NCI-H128 (cell line): ENCODE results near the gene TCL1A.

Source experiments
- DNase-seq: peaks from one replicate; lab custom pipeline; 2025; ENCODE audit not compliant: unreplicated experiment; lab: John Stamatoyannopoulos, UW

Gene TCL1A

DNA sequence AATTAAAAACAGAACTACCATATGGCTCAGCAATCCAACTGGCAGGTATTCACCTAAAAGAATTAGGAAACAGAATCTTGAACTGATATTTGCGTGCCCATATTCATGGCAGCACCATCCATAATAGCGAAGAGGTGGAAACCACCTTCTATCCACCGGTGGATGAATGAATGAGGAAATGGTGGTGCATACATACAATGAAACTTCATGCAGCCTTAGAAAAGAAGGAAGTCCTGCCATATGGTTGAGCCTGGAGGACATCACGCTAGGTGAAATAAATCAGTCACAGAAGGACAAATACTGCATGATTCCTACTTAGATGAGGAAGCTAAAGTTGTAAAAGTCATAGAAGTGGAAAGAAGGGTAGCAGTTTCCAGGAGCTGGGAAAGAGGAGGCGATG lies 6.6 kb downstream of the TCL1A start:
- no peak for DNase-seq

DNA sequence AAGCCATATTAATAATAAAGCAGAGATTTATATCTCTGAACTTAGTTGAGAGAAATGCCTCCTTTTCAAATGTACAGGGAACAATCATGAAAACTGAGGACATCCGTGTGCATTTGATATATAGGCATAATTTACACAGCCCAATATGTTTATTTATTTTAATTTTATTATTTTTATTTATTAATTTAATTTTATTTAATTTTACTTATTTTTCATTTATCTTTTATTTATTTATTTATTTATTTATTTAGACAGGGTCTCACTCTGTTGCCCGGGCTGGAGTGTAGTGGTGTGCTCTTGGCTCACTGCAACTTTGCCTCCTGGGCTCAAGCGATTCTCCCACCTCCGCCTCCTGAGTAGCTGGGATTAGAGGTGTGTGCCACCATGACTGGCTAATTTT lies 8.4 kb downstream of the TCL1A start:
- no peak for DNase-seq

DNA sequence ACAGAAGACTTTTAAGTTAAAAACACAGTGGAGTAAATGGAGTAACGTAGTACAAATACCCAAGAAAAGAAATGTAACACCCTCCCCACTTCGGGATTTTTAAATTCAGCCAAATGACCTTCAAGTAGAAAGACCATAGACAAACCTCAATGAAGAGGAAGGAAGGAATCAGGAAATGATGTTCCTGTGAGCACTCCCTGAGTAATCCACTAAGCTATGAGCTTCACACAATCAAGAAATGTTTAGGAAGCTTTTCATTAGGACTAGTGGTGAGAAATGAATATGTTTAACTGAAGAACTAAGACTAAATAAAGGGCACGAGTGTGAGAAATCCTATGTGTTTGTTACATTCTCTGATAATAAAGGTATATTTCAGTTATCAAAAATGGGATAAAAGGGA lies 10.1 kb downstream of the TCL1A start:
- no peak for DNase-seq

DNA sequence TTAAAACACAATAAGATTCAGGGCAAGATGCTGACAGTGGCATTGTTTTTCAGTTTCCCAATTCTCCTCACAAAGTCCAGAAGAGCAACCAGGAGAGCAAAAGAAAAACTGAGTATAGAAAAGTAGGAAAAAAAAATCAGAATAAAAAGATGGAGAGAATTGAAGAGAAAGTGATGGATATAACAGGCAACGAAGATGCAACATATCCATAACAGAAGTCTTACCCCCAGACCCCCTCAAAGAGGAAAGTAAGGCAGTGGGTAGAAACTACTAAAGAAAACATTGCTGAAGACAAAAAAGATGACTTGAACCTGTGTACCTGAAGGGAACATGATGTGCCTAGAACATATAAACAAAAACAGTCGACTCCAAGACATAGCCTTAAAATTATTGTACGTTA lies 10.6 kb downstream of the TCL1A start:
- DNase-seq = no peak

DNA sequence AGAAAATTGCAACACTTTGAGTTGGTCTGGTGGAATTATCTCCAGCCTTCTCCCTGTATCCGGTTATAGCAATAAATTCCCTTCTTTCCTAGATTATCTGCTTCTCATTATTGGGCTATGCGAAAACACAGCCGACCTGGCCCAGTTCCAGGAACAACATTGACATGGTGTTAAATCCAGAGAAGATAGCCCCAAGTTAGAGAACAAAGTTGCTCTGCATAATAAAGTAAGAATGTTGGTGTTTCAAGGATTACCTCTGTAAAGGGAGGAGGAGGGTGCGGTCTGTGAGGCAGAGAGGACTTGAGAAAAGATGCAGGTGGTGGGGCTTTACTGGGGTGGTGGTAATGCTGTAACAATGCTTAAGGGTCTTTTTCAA lies 12.1 kb downstream of the TCL1A start:
- DNase-seq = no peak

- DNase-seq = no peak
These were observed 13.5 kb downstream of the TCL1A start for GRCh38 chr14:95700221-95700976.

DNA sequence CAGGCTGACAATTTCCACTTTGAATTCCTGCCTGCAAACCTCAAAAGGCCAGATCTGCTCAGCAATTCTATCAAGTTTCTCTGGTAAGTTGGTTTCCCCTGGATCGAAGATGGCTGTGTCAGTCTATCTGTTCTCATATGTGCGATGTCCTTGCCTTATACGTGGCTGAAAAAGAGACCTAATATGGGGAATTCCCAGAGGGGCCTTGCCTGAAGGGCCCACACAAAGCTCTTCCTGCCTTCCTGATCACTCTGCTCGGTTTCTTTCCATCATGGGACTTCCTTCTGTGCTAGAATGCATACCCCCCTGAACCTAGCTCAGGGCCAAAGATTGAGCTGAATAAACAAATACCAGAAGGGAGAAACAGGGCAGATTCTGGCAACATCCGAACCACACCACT lies 14.5 kb downstream of the TCL1A start:
- no peak for DNase-seq

DNA sequence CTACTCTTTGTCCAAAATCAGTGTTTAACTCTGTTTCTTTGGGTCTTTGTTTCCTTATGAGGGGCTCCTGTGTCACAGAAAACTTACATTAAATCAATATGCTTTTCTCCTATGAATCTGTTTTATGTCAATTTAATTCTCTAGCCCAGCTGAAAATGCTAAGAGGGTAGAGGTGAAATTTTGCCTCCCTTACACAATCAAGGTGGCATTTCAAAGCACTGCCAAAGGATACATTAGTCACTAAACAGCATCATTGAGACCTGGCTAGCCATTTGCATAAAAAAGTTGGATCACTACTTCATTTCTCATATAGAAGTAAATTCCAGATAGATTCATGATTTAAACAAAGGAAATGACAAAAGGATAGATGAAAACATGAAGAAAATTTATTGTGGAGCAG lies 15.6 kb downstream of the TCL1A start:
- DNase-seq = no peak

- DNase-seq = no peak
These were observed 16.2 kb downstream of the TCL1A start for GRCh38 chr14:95697764-95698163.

DNA sequence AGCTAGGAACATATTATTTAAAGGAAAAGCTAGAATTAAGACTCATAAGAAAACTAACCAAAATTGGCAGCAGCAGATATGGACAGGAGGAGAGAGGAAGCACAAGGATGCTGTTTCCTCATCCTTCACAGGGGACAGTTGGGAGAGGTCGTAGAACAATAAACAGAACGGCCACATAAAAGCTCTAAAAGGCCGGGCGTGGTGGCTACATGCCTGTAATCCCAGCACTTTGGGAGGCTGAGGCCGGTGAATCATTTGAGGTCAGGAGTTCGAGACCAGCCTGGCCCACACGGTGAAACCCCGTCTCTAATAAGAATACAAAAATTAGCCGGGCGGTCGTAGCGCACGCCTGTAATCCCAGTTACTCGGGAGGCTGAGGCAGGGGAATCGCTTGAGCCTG lies 17.2 kb downstream of the TCL1A start:
- DNase-seq = no peak

- no peak for DNase-seq
These were observed 18.0 kb downstream of the TCL1A start for GRCh38 chr14:95695913-95696312.

GRCh38 chr14:95695051-95695450 lies 18.9 kb downstream of the TCL1A start:
- no peak for DNase-seq

GRCh38 chr14:95692109-95692508 lies 21.8 kb downstream of the TCL1A start:
- DNase-seq = no peak

GRCh38 chr14:95691591-95691990 lies 22.3 kb downstream of the TCL1A start:
- no peak for DNase-seq

DNA sequence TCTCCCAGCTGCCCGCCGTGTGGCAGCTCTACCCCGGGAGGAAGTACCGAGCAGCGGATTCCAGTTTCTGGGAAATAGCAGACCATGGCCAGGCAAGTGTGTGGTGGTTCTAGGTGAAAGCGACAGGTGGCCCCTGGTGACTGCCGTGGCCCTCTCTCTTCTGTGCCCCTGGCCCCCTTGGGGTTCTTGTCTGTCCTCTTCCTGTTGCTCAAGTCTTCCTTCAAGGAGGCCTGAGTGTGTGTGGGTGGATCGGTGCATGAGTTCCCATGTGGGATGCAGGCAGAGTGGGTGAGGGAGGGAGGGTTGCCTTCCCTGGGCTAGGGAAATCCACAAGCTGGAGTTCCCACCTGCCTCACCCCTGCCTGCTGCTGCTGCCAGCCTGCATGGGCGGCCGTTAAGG lies 23.1 kb downstream of the TCL1A start:
- DNase-seq = no peak

DNA sequence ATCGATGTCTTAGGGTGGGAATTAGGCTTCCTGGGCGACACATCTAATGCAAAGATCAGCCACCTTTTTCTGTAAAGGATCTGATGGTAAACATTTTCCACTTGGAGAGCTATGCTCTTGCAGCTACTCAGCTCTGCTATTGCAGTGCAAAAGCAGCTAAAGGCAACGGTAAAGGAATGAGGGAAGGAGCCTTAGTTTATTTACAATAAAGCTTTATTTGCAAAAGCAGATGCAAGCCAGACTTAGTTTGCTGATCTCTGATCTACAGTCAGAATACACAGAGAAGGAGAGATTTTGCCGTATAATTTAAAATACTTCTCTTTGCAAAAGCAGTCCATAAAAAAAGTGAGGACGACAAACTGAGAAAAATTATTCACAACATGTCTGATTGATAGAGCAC lies 24.5 kb downstream of the TCL1A start:
- no peak for DNase-seq

DNA sequence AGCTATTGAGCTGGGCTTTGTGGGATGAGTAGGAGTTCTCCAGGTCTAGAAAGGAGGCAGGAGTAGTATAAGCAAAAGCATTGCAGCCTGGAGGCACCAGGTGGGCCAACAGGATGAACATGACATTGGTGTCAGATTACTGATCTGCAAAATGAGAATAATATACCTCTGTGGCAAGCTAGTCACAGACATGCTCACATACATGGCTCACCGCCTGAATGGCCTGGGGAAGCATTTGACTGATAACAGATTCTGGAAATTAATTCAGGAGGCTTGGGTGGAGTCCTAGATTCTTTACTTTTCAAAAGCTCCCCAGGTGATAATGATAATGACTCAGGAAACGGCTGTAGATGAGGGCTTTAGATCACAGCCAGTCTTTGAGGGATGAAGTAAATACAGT lies 27.0 kb downstream of the TCL1A start:
- no peak for DNase-seq

DNA sequence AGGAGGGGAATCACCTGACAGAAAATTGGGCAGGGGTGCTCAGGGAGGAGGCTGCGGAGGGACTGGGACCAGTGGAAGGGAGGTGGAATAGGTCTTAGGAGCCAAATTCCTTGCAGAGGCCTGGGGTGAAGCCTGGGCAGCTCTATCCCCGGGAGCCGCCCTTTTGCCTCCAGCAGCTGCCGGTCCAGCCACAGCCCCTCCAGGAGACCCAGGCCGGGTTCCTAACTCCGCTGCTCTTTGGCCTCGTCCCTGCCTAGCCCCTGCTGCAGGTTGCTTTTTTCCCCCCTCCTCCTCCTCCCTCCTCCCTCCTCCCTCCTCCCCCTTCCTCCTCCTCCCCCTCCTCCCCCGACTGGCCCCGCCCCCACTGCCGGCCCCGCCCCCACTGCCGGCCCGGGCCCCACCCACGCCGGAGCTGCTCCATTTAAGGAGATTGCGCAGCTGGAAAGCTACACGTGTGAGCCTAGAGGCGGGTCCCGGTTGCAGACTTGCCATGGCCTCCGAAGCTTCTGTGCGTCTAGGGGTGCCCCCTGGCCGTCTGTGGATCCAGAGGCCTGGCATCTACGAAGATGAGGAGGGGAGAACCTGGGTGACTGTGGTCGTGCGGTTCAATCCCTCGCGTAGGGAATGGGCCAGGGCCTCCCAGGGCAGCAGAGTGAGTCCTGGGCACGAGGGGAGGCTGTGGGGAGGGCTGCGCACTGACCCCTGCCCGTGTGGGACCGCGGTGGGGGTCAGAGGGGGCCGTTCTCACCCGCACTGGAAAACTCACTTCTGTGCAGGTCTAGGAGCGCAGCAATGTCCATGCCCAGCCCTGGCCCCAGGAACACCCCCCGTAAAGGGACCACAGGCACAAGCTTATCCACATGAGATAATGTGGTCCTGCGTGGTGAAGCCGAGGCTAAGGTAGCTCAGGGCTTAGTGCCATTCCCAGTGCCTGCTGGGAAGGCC lies 27.7 kb downstream of the TCL1A start, which contains the start of gene TCL1B:
Gene TCL1B (plus strand): TSS at position 449 of the 945 bp plus-strand sequence. CDS start 42 bp downstream, at position 491.
- no peak for DNase-seq

DNA sequence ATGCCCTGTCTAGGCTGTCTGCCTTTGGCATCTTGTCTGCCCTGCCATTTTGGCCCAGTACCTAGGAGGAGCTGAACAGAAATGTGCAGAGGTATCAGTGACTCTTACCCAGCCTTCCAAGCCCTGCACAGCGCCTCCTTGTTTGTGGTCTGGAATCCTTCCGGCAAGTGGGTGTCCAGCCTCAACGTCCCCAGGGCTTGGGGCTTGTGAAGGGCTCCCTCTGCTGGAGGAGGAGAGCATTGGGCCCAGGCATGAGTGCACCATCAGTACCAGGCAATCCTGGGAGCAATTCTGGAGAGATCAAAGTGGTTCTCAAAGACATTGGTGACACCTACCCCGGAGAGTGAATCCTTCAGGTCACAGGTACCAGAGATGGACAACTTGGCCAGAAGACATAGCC lies 30.1 kb downstream of the TCL1A start:
- DNase-seq = no peak

DNA sequence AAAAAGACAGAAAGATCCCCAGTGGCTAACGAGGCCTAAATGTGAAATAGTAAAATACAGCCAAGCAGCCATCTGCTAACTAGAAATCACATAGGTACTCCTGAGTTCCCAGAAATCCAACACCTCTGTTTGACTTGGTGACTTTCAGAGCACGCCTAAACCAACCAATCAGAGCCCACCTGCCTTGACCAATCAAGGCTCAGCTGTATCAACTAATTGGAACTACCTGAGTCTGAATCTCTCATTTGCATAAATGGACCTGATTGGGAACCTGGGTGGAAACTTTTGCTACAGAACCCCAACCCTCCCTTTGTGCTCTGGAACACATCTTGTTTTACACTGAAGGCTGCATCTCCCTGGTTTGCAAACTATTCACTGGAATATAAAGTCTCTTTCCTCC lies 32.8 kb downstream of the TCL1A start:
- DNase-seq = no peak

- DNase-seq = no peak
These were observed 33.8 kb downstream of the TCL1A start for GRCh38 chr14:95679998-95680735.
